ENCODE results near the gene GIMAP8. TPM values are rescaled to one million over a fixed set of nuclear protein-coding genes. Genes with fewer than 3 reads are reported as not detected.

The GIMAP8 gene
- total RNA-seq, 5 donors from 2014 or later (not counting 1 experiment from before 2014, with no cell fraction given): 17.8 to 54.6 (median 50.1) TPM

GRCh38 chr7:150403376-150404171 lies 46.9 kb upstream of the GIMAP8 start:
- Mint-ChIP-seq H3K9me3 (no peaks in the 10 kb centered on the region), H3K27me3 (no peaks in the 10 kb centered on the region), H3K27ac (peak overlapping the region; percentile 94 to 96), H3K36me3 (peaks cover 6% of the 10 kb centered on the region), H3K4me1 (peaks cover 31 to 42% (median 31%) of the 10 kb centered on the region in 3 donors), H3K4me3 (peak overlapping the region; percentile 91 to 94 (median 92))
- H3K9me3 ChIP-seq: no peaks in the 10 kb centered on the region
- no peak for DNase-seq
- ATAC-seq (replicated peaks in 1 of 4): no peak
- H3K27me3 ChIP-seq (replicated peaks in 1 of 2; ENCODE audit: control insufficient read depth in 2 of 2, extremely low read depth in 1 of 2, insufficient read depth in 2 of 2, low read length in 1 of 2): no peaks in the 10 kb centered on the region
- POLR2A ChIA-PET: interaction anchor here in 1 of 2 donors (0.6 kb wide), 1 partner anchor 34 kb away, joined by 3 read pairs; no protein-coding TSS in a partner anchor
- peak overlapping the region; percentile 96 for H3K27ac ChIP-seq (ENCODE audit: low read length)
- peaks cover 4 to 5% of the 10 kb centered on the region in 2 donors for H3K36me3 ChIP-seq (ENCODE audit: control insufficient read depth in 2 of 2, extremely low read depth in 1 of 2, insufficient read depth in 1 of 2, low read length in 1 of 2)
- no peak overlapping the region for H3K4me3 ChIP-seq (ENCODE audit: control insufficient read depth in 1 of 2, extremely low read depth in 1 of 2, low read length in 1 of 2)
- WGBS (ENCODE audit: insufficient coverage): 93% methylated on average over 7 of the region's 13 CpGs
- CTCF ChIA-PET: interaction anchor here (0.6 to 1.6 kb wide), 4 partner anchors 10 to 29 kb away, joined by 3 to 4 read pairs (median 4); no protein-coding TSS in a partner anchor
- peaks cover 8 to 36% of the 10 kb centered on the region in 2 experiments for H3K4me1 ChIP-seq (ENCODE audit: control insufficient read depth in 1 of 2, extremely low read depth in 1 of 2, insufficient read depth in 2 of 2, low read length in 2 of 2)

- peaks cover 10% of the 10 kb centered on the region for H3K36me3 Mint-ChIP-seq
- H3K9me3 Mint-ChIP-seq: no peaks in the 10 kb centered on the region
- Histone ChIP-seq H3K36me3 (ENCODE audit: control insufficient read depth in 2 of 2, extremely low read depth in 1 of 2, insufficient read depth in 1 of 2, low read length in 1 of 2) (peaks cover under 1 to 4% of the 10 kb centered on the region in 2 donors), H3K27me3 (replicated peaks in 1 of 2; ENCODE audit: control insufficient read depth in 2 of 2, extremely low read depth in 1 of 2, insufficient read depth in 2 of 2, low read length in 1 of 2) (no peaks in the 10 kb centered on the region), H3K4me3 (ENCODE audit: control insufficient read depth in 1 of 2, extremely low read depth in 1 of 2, low read length in 1 of 2) (peak overlapping the region; percentile 80 to 88), H3K4me1 (ENCODE audit: control insufficient read depth in 1 of 2, extremely low read depth in 1 of 2, insufficient read depth in 2 of 2, low read length in 2 of 2) (peaks cover 8 to 39% of the 10 kb centered on the region in 2 experiments), H3K27ac (ENCODE audit: low read length) (peak overlapping the region; percentile 96), H3K9me3 (no peaks in the 10 kb centered on the region)
- H3K4me3 Mint-ChIP-seq: peak overlapping the region; percentile 91 to 94 (median 92)
- H3K27me3 Mint-ChIP-seq: no peaks in the 10 kb centered on the region
- ATAC-seq (replicated peaks in 1 of 4) (no peak), DNase-seq (no peak)
- WGBS (ENCODE audit: insufficient coverage): 38% methylated on average over 2 of the region's 16 CpGs
- POLR2A ChIA-PET: interaction anchor here in 1 of 2 donors (0.6 kb wide), 2 partner anchors 35 to 37 kb away, joined by 3 read pairs; no protein-coding TSS in a partner anchor
- peaks cover 36 to 48% (median 36%) of the 10 kb centered on the region in 3 donors for H3K4me1 Mint-ChIP-seq
- CTCF ChIA-PET: interaction anchor here in 1 of 2 donors (0.5 to 1.0 kb wide), 3 partner anchors 11 to 410 kb away, joined by 3 to 4 read pairs (median 3); no protein-coding TSS in a partner anchor
- H3K27ac Mint-ChIP-seq: peak overlapping the region; percentile 94 to 96
These were observed 46.1 kb upstream of the GIMAP8 start for GRCh38 chr7:150404172-150404804.

GRCh38 chr7:150404805-150405583 lies 45.4 kb upstream of the GIMAP8 start:
- CTCF ChIA-PET: interaction anchor here (0.5 to 2.4 kb wide), 8 partner anchors 12 to 410 kb away, joined by 3 to 6 read pairs (median 4); no protein-coding TSS in a partner anchor
- H3K4me1 Mint-ChIP-seq: peaks cover 36 to 51% (median 36%) of the 10 kb centered on the region in 3 donors

GRCh38 chr7:150405584-150406311 lies 44.7 kb upstream of the GIMAP8 start:
- Histone ChIP-seq H3K4me3 (ENCODE audit: control insufficient read depth in 1 of 2, extremely low read depth in 1 of 2, low read length in 1 of 2) (peak overlapping the region; percentile 80 to 88), H3K9me3 (no peaks in the 10 kb centered on the region), H3K27me3 (replicated peaks in 1 of 2; ENCODE audit: control insufficient read depth in 2 of 2, extremely low read depth in 1 of 2, insufficient read depth in 2 of 2, low read length in 1 of 2) (no peaks in the 10 kb centered on the region), H3K36me3 (ENCODE audit: control insufficient read depth in 2 of 2, extremely low read depth in 1 of 2, insufficient read depth in 1 of 2, low read length in 1 of 2) (peaks cover 7 to 19% of the 10 kb centered on the region in 2 donors), H3K27ac (ENCODE audit: low read length) (peak overlapping the region; percentile 82), H3K4me1 (ENCODE audit: control insufficient read depth in 1 of 2, extremely low read depth in 1 of 2, insufficient read depth in 2 of 2, low read length in 2 of 2) (peaks cover 8 to 39% of the 10 kb centered on the region in 2 experiments)
- peak overlapping the region; percentile 91 to 94 (median 92) for H3K4me3 Mint-ChIP-seq
- ChIA-PET CTCF (interaction anchor here (0.5 to 2.4 kb wide), 8 partner anchors 15 to 50 kb away, joined by 3 to 6 read pairs (median 4); no protein-coding TSS in a partner anchor), POLR2A (interaction anchor here (0.5 to 0.7 kb wide), 6 partner anchors 9 to 1471 kb away, joined by 3 to 4 read pairs (median 4); partner anchors contain the start of gene PRKAG2 (in 1 of the 2))
- peaks cover 36 to 51% (median 36%) of the 10 kb centered on the region in 3 donors for H3K4me1 Mint-ChIP-seq
- no peaks in the 10 kb centered on the region for H3K27me3 Mint-ChIP-seq
- H3K36me3 Mint-ChIP-seq: peaks cover 10% of the 10 kb centered on the region
- DNase-seq: peak in 11 of 35 experiments; percentile 12 to 49 (median 27)
- no peaks in the 10 kb centered on the region for H3K9me3 Mint-ChIP-seq
- peak overlapping the region; percentile 98 to 99 for H3K27ac Mint-ChIP-seq
- ATAC-seq (replicated peaks in 1 of 4): peak; percentile 32 to 44 (median 40)
- 3% methylated on average over 35 of the region's 35 CpGs for WGBS (ENCODE audit: insufficient coverage)

More at GRCh38 chr7:150404805-150405583, 45.4 kb upstream of the GIMAP8 start:
- H3K27ac ChIP-seq (ENCODE audit: low read length): peak overlapping the region; percentile 96
- Mint-ChIP-seq H3K36me3 (peaks cover 10% of the 10 kb centered on the region), H3K4me3 (peak overlapping the region; percentile 91 to 94 (median 92)), H3K27ac (peak overlapping the region; percentile 98 to 99), H3K27me3 (no peaks in the 10 kb centered on the region), H3K9me3 (no peaks in the 10 kb centered on the region)
- peak; percentile 80 to 87 (median 85) for ATAC-seq (replicated peaks in 1 of 4)
- peaks cover 5 to 11% of the 10 kb centered on the region in 2 donors for H3K36me3 ChIP-seq (ENCODE audit: control insufficient read depth in 2 of 2, extremely low read depth in 1 of 2, insufficient read depth in 1 of 2, low read length in 1 of 2)
- DNase-seq: peak; percentile 39 to 88 (median 67)
- H3K4me1 ChIP-seq (ENCODE audit: control insufficient read depth in 1 of 2, extremely low read depth in 1 of 2, insufficient read depth in 2 of 2, low read length in 2 of 2): peaks cover 8 to 39% of the 10 kb centered on the region in 2 experiments
- H3K27me3 ChIP-seq (replicated peaks in 1 of 2; ENCODE audit: control insufficient read depth in 2 of 2, extremely low read depth in 1 of 2, insufficient read depth in 2 of 2, low read length in 1 of 2): no peaks in the 10 kb centered on the region
- under 1% methylated on average over 80 of the region's 86 CpGs for WGBS (ENCODE audit: insufficient coverage)
- no peaks in the 10 kb centered on the region for H3K9me3 ChIP-seq
- peak overlapping the region; percentile 80 to 88 for H3K4me3 ChIP-seq (ENCODE audit: control insufficient read depth in 1 of 2, extremely low read depth in 1 of 2, low read length in 1 of 2)
- POLR2A ChIA-PET: interaction anchor here (0.5 to 0.7 kb wide), 6 partner anchors 10 to 1472 kb away, joined by 3 to 4 read pairs (median 4); partner anchors contain the start of gene PRKAG2 (in 1 of the 2)

GRCh38 chr7:150406312-150406566 lies 44.2 kb upstream of the GIMAP8 start:
- ChIA-PET CTCF (interaction anchor here (0.5 to 2.4 kb wide), 7 partner anchors 34 to 49 kb away, joined by 3 to 6 read pairs (median 4); no protein-coding TSS in a partner anchor), POLR2A (interaction anchor here (0.6 to 1.0 kb wide), 2 partner anchors 11 to 214 kb away, joined by 3 to 4 read pairs; no protein-coding TSS in a partner anchor)
- peak overlapping the region; percentile 80 to 88 for H3K4me3 ChIP-seq (ENCODE audit: control insufficient read depth in 1 of 2, extremely low read depth in 1 of 2, low read length in 1 of 2)
- Mint-ChIP-seq H3K4me3 (peak overlapping the region; percentile 91 to 94 (median 92)), H3K9me3 (no peaks in the 10 kb centered on the region), H3K27ac (peak overlapping the region; percentile 98 to 99), H3K27me3 (no peaks in the 10 kb centered on the region), H3K4me1 (peaks cover 36 to 55% (median 37%) of the 10 kb centered on the region in 3 donors), H3K36me3 (peaks cover 10% of the 10 kb centered on the region)
- H3K4me1 ChIP-seq (ENCODE audit: control insufficient read depth in 1 of 2, extremely low read depth in 1 of 2, insufficient read depth in 2 of 2, low read length in 2 of 2): peaks cover 8 to 39% of the 10 kb centered on the region in 2 experiments
- peaks cover 7 to 23% of the 10 kb centered on the region in 2 donors for H3K36me3 ChIP-seq (ENCODE audit: control insufficient read depth in 2 of 2, extremely low read depth in 1 of 2, insufficient read depth in 1 of 2, low read length in 1 of 2)
- H3K9me3 ChIP-seq: no peaks in the 10 kb centered on the region
- peak in 4 of 35 experiments; percentile 8 to 43 (median 15) for DNase-seq
- whole genome bisulfite sequencing (ENCODE audit: insufficient coverage): 26% methylated on average over 2 of the region's 2 CpGs
- peak in 3 of 4 experiments; percentile 12 to 19 (median 15) for ATAC-seq (replicated peaks in 1 of 4)
- no peaks in the 10 kb centered on the region for H3K27me3 ChIP-seq (replicated peaks in 1 of 2; ENCODE audit: control insufficient read depth in 2 of 2, extremely low read depth in 1 of 2, insufficient read depth in 2 of 2, low read length in 1 of 2)
- H3K27ac ChIP-seq (ENCODE audit: low read length): peak overlapping the region; percentile 82
